ENCODE data around the gene WIPF1.

DNA sequence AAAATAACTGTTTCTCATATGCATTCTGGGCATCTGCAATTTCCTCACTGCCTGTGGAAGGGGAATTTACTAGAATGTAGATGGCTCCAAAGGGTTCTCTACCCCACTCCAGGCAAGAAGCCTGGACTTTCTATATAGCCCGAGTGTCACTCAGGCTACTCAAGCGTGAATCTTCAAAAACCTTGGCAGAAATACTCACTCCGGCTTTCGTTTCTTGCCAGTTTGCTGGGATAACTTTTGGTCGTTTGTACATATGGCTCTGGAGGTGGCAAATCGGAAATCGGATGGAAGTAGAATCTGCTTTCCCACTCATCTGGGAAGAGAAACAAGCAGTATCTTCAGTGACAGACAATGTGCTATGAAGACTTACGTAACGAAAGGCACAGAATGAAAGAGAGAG is 30.7 kb downstream of the WIPF1 start:
- no peak for TF ChIP-seq REST (IDR thresholded peaks at IDR 0.05; ENCODE audit: borderline replicate concordance)
- no peak for TF ChIP-seq CTCF (IDR thresholded peaks at IDR 0.05; ENCODE audit: poor library complexity, severe bottlenecking)
- no peak for TF ChIP-seq RAD21 (conservative IDR thresholded peaks at IDR 0.05)
- no peak for TF ChIP-seq EZH2 (IDR thresholded peaks at IDR 0.05; ENCODE audit: borderline replicate concordance, insufficient read depth, low read length, poor library complexity, severe bottlenecking)
- TF ChIP-seq SMC3 (conservative IDR thresholded peaks at IDR 0.05; ENCODE audit: poor library complexity): no peak
- no peak for TF ChIP-seq POLR2AphosphoS5 (IDR thresholded peaks at IDR 0.05)
- no peak for TF ChIP-seq TAF1 (IDR thresholded peaks at IDR 0.05; ENCODE audit: low read depth)
